AG20443 (cell line): ENCODE results near the gene MED13L.

ENCODE experiments used
- DNase-seq: peaks from one replicate; pipeline ENCODE4 v3.0.0; 2012; ENCODE audit warnings: low spot score, mixed read lengths

MED13L gene

DNA sequence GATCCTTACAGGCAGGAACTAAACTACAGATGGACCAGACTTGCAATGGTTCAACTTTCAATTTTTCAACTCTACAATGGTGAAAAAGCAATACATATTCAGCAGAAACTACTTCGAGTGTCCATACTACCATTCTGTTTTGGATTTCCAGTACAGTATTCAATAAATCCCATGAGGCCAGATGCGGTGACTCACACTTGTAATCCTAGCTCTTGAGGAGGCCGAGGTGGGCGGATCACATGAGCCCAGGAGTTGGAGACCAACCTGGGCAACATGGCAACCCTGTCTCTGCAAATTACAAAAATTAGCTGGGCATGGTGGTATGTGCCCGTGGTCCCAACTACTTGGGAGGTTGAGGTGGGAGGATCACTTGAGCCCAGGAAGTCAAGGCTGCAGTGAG, 336.1 kb downstream of the MED13L start:
- DNase-seq: no peak

DNA sequence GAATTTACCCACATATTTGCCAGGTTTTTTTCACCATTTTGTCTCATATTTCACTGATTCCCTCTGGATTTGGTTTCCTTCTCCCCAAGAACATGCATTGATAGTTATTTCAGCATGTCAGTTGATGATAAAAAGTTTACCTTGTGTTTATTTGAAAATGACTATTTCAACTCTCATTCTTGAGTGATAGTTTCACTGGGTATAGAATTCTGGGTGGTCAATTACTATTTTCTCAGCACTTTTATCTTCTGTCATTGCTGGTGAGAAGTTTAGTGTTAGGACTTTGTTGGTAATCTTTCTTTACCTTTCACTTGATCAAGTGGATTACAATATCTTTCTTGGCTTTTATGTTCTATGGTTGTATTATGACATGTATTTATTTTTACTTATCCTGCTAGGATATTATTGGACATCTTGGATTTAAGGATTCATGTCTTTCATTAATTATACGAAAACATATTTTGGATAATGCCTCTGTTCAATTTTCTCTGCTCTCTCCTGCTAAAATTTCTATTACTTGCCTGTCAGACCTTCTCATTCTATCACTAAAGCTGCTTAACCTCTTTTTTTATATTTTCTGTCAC, 338.6 kb downstream of the MED13L start:
- no peak for DNase-seq

DNA sequence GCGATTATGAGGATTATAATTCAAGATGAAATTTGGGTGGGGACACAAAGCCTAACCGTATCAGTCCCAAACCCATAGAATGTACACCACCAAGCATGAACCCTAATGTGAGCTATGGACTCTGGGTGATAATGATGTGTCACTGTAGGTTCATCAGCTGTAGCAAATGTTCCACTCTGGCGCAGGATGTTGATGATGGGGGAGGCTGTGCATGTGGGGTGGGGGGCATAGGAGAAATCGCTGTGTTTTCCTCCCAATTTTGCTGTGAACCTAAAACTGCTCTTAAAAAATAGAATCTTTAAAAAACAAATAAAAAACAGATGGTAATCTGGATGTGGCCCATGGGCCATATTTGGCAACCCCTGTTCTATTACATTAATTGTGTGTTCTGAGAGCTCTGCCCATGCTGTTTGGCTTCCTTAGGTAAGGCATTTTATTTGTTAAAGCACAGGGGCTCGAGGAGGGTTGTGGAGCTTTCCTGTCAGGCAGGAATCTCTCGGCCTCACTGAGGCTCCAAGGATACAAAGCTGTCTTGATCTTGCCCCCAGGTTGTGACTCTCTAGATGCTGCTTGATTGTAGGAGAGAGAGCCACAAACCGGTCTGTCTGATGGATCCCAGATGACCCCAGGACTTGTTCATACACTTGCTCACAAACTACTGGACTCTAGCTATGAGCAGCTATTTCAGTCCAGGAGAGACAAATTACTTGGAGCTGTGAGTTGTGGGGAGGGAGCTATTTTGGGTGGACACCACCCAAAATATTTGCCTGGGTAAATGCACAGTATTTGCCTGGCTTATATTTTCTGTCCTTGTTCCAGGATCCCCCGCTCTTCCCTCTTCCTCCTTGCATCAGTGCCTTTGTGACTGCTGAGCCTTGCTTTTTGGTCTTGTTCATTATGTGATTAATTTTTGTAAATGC, 340.2 kb downstream of the MED13L start:
- DNase-seq: no peak

DNA sequence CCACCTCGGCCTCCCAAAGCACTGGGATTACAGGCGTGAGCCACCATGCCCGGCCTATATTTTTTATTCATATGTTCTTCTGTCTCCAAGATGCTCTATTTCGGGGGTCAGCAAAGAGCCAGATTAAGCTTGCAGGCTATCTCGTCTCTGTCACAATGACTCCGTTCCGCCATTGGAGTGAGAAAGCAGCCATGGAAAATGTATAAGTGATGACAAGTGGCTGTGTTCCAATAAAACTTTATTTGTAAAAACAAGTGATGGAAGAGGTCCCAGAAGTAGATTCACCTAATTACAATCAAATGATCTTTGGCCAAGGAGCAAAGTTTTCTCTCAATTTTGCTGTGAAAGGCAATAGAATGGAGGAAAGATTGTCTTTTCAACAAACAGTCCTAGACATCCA, 342.6 kb downstream of the MED13L start:
- DNase-seq: no peak

DNA sequence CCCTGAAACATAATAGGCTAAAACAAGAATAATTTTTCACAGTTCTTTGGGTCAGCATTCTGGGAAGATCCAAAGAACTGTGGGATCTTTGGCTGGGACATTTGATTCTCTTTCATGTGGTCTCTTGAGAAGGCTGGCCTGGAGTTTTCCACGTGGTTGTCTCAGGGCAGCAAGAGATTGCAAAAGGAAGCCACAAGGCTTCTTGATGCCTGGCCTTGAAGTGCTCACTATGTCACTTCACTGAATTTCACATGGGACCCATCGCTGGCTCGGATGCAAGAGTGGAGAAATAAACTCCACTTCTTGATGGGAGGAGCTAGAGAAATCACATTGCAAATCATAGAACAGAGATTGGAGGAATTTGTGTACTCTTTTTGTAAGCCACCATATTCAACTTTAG, 343.4 kb downstream of the MED13L start:
- DNase-seq: no peak

DNA sequence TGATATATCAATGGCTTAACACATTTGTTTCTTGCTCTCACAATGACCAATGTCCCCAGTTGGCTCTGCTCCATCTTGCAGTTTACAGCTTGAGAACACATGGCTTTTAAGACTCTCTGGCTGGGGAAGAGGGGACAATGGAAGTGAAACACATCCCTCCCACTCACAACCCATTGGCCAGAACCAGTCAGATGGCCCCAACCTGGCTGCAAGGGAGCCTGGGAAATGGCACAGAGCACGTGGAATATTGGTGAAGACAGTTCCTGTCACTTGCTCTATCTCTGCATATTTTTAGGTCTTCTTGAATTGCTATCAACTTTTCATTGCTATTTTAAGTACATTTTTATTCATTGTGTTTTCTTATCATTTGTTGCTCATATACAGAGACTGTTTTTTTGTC, 345.4 kb downstream of the MED13L start:
- no peak for DNase-seq

DNA sequence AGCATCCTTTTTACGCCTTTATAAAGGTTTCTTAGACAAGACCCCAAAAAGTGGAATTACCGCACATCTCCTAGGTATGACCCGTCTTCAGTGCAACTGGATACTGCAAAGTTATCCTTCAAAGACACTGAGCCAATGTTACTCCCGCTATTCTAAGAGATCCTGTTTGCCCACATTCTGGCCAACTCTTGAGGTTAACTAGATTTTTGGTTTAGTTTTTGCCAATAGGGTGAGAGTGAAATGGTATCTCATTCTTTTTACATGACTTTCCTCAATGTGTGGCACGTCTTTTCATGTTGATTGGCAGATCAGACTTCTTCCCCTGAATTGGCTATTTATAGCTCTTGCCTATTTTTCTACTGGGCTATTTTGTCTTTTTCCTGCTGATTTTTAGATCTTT, 347.2 kb downstream of the MED13L start:
- no peak for DNase-seq

DNA sequence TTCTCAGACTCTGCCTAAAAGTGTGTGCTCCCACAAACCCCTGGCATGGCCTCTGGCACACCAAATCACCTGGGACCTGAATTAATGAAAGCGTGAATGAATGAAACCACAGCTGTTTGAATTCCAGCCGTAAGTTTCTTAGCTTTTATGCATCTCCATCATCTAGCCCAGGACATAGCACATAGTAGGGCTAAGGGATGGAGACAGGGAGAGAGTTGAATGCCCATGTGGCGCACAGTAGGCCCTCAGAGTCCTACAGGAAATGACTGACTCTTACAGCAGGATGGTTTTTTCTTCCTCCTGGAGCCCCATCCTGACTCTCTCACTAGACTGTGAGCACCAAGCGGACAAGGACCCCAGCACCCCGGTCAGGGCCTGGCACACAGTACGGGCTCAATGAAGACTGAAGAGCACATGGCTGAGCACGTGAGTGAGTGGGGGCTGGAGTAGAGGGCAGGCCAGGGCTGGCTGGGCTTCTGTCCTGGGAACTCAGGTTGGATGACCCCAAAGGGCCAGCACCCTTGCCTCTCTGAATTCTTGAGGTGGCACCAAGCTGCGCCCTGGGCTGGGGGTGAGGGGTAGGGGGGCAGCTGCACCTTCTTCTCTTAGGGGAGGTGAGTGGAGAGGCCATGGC, 351.3 kb downstream of the MED13L start:
- no peak for DNase-seq

DNA sequence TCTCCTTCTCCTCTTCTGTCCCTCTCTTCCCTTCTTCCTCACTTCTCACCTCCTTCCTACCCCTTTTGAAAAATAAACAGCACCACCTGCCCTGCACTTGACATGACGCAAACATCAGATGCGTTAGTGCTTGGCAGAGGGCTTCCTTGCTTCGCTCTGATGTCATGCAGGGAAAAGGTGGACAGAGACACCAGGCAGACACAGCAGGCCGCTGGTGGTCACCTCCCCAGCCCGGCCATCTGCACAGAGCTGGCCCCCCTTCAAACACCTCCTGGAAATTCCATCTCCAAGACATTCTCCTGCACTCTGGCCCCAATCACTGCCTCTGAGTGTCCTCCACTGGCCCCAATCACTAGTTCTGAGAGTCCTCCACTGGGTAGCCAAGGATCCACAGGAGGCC, 353.6 kb downstream of the MED13L start:
- DNase-seq: no peak

DNA sequence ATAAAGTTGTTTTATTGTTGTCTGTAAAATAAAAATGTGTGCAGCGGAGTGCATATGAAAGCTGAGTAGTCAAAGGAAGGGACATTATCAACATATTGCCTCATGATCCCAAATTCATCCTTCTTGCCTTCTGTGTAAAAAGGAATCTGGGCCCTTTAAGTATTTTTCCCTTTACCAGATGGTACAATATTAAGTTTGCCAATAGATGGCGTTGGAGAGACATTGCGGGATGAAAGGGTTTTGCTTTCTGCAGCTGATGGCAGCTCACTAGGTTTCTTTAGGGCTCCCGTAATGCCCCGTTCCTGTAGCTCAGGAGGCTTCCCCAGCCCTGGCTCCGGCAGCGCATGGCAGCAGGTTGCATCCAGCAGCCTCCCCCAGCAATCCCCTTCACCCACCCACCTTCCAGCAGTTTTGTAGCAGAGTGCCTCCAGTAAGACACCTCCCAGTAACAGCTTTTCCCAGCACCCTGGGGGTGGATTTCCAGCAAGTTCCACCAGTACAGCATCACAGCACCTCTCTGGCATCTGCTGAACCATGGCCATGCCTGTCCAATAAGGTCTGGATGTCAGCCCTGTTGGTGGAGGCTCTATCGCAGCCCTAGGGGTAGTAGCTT, 354.4 kb downstream of the MED13L start:
- no peak for DNase-seq

DNA sequence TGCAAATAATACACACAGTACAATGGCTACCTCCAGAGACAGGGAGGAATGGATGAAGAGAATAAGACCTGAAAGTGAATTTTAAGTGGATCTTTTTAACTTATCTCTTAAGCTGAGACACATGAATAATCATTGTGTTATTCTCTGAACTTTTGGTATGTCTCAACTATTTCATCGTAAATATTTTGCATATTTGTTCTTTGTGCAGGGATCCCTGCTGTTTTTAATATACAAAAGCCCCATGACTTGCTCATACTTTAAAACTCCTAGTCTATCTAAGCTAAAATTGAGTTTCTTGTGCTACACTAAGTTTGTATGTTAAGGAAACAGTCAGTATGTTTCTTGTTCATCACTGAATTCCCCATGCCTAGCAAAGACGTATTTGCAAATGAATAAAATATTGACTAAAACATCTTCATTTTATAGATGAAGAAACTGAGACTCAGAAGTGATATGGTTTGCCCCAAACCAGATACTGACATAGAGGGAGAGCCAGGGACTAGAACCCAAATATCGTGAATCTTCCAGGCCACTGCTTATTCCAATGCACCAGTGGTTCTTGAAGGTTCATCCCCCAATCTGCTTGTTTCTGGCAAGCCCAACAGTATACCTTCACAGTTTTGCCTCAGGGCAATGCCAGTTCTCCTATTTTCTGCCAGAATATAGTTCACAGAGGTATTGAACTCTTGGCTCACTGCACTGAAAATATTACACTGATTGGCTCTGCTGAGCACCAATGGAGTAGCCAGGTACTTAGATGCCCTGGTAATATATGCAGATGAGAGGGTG, 356.9 kb downstream of the MED13L start:
- peak; percentile 50 for DNase-seq

DNA sequence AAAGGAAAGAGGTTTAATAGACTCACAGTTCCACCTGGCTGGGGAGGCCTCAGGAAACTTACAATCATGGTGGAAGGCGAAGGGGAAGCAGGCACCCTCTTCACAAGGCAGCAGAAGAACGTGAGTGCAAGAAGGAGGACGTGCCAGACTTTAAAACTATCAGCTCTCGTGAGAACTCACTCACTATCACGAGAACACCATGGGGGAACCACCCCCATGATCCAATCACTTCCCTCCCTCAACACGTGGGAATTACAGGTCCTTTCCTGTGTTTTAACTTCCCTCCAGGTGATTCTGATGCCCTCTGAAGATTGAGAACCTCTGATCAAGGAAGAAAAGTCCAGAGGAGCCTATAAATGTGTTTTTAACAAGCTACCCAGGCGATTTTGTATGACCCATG, 358.7 kb downstream of the MED13L start:
- DNase-seq: no peak

DNA sequence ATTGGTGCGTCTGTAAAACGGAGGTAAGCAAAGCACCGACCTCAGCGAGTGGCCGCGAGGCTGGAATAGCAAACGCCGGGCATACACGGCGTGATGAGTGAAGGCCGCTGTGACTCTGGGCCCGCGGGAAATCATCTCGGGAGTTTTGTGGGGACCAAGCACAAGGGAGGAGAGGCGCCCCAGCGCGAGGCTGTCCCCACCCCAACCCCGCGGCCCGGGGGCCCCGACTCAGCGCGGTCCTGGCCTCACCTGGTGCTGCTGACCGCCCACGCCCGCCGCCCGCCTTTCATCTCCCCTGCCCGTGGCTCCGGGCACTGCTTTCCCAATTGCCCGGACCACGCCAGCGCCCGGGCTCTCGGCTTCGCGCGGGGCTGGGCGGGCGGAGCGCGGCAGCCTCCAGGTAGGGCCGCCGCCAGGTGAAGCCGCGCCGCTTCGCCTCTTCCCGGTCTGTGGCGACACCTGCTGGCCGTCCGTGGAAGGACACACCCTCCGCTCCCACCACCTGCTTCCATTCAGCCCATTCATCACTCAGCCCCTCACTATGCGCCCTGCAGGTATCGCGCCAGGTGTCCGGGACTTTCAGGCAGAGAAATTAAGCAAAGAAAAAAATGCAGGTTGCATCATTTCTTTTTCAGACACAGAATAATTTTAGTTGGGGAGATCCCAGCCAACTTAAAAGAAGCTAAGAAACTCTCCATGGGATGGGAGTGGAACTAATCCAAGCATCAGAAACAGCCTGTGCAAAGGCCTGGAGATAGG, 360.4 kb downstream of the MED13L start:
- peak; percentile 78 for DNase-seq

DNA sequence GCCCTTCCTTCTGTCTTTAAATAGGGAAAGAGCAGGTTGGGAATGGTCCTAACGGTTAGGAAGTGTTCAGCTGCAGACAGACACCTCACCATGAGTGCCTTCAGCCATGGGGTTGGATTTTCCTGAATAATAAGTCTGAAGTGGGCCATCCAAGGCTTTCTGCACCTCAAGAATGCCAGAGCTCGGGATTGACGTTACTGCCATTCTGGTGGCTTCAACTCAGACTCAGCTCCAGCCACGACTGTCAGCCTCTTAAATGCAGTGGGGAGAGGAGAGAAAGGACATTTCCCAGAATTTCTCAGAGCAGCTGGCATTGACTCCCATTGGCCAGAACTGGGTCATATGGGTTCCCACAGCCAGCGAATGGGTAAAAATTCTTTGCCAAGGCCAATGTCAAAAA, 363.4 kb downstream of the MED13L start:
- no peak for DNase-seq

DNA sequence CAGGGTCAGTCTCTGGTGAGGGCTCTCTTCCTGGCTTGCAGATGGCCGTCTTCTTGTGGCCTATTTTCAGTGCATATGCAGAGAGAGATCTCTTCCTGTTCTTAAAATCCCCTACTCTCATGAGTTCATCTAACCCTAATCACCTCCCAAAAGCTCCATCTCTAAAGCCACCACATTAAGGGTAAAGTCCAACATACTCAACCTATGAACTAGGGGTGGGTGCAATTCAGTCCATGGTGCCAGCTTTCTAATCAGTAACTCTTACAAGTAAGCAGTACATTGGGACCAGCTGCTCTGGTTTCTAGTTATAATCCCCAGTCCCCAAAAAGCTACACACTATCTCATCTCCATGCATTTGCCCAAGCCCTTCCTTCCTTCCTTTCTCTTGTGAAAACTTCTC, 365.1 kb downstream of the MED13L start:
- no peak for DNase-seq

DNA sequence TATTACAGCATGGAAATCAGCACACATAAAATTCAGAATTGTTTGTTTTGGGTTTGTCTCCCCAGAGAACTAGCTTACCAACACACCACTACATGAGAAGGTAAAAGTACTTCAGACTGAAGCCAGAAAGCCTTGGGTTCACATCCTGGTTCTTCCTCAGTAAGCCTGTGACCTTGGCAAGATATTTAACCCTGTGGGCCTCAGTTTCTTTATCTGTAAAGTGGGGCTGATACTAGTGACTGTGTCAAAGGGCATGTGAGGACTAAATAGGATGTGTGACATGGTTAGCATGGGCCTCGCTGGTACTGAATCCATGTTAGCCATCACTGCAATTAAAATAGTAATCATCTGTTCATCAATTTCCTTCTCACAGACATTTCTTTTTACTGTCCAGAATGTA, 366.1 kb downstream of the MED13L start:
- no peak for DNase-seq

DNA sequence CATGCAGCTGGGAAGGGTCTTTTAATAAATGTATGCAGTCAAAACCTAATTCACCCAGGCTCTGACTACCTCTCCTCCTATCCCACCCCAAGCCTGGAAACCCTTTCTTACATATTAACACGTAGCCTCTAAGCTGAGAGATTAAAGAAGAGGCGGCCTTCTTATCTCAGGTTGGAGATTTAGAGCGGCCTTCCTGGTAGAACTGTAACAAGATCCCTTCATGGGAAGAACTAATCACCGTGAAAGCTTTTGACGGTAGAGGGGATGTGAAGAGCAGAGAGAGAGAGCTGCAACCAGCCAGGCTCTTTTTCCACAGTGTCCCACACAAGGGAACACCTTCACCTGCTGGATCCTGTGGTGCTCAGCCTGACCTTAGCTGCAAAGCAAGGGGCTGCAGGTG, 367.4 kb downstream of the MED13L start:
- DNase-seq: no peak
